ENCODE data around the gene OR5H14. TPM values are rescaled to one million over a fixed set of nuclear protein-coding genes. Genes with fewer than 3 reads are reported as not detected.

OR5H14 gene
- total RNA-seq, 1 experiment from 2014 or later = not detected

- no peaks in the 10 kb centered on the region for H3F3A ChIP-seq (ENCODE audit: insufficient read depth, low read depth)
- H3K9me2 ChIP-seq (ENCODE audit: insufficient read depth) = no peaks in the 10 kb centered on the region
- H3K27me3 ChIP-seq (ENCODE audit: insufficient read depth, low read depth) = no peaks in the 10 kb centered on the region
- H3K9me3 ChIP-seq (ENCODE audit: insufficient read depth, low read depth) = no peaks in the 10 kb centered on the region
- TF ChIP-seq, protein P1, sequence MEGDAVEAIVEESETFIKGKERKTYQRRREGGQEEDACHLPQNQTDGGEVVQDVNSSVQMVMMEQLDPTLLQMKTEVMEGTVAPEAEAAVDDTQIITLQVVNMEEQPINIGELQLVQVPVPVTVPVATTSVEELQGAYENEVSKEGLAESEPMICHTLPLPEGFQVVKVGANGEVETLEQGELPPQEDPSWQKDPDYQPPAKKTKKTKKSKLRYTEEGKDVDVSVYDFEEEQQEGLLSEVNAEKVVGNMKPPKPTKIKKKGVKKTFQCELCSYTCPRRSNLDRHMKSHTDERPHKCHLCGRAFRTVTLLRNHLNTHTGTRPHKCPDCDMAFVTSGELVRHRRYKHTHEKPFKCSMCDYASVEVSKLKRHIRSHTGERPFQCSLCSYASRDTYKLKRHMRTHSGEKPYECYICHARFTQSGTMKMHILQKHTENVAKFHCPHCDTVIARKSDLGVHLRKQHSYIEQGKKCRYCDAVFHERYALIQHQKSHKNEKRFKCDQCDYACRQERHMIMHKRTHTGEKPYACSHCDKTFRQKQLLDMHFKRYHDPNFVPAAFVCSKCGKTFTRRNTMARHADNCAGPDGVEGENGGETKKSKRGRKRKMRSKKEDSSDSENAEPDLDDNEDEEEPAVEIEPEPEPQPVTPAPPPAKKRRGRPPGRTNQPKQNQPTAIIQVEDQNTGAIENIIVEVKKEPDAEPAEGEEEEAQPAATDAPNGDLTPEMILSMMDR (conservative IDR thresholded peaks at IDR 0.05) = no peak
- no peak for TF ChIP-seq EZH2 (IDR thresholded peaks at IDR 0.05; ENCODE audit: low read depth)
- no peak within 1 kb of the TSS for H3K4me3 ChIP-seq
- ChIA-PET CTCF (no interaction called here), POLR2A (ENCODE audit: unreplicated experiment) (no interaction called here)
- DNase-seq = no peak
- H3K27ac ChIP-seq = no peak within 1 kb of the TSS
- H3K4me2 ChIP-seq = no peak within 1 kb of the TSS
- H3K36me3 ChIP-seq (ENCODE audit: low read depth) = no peaks in the 10 kb centered on the region
- H4K20me1 ChIP-seq (ENCODE audit: insufficient read depth) = no peaks in the 10 kb centered on the region
- no peak within 1 kb of the TSS for H2AFZ ChIP-seq
- intact Hi-C loops (cut with micrococcal nuclease; ENCODE audit: unreplicated experiment) = no loop called here
- BruUV-seq (replicated peaks) = no TSS peak
- H3K4me1 ChIP-seq (replicated peaks; ENCODE audit: insufficient read depth) = no peaks in the 10 kb centered on the region
- no peaks in the 10 kb centered on the region for H3K79me2 ChIP-seq (ENCODE audit: low read depth)
Observed at GRCh38 chr3:98166396-98166795, 19.1 kb downstream of the OR5H14 start, which contains the start of gene OR5H15. TSS of gene OR5H15 (plus strand) at chr3:98166696. CDS start at chr3:98168700, 2,004 bp downstream.

DNA sequence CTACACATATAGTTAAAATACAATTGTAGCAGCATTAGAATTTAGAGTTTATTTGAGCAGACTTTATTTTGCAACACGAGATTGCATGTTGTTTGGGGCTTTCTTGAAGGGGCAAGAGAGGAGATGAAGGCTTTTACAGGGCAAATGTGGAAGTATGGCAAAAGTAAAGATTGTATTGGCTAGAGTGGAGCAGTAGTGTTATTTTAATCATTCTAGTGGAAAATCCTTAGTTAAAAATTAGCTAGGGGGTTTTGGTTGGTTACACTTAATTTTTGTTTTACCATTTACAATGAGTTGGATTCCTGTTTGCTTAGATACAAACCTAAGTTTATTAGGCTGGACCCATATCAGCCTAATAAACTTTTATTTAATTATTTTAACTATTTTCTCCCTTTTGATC lies 23.8 kb downstream of the OR5H14 start:
- H2AFZ ChIP-seq = 0 out of 2 replicates have a peak overlapping the region, but pooled peaks have one; percentile 6
- no peaks in the 10 kb centered on the region for H3F3A ChIP-seq (ENCODE audit: insufficient read depth, low read depth)
- no peaks in the 10 kb centered on the region for H3K79me2 ChIP-seq (ENCODE audit: low read depth)
- H4K20me1 ChIP-seq (ENCODE audit: insufficient read depth) = no peaks in the 10 kb centered on the region
- ChIA-PET CTCF (no interaction called here), POLR2A (ENCODE audit: unreplicated experiment) (no interaction called here)
- intact Hi-C loops (cut with micrococcal nuclease; ENCODE audit: unreplicated experiment) = no loop called here
- no peak for TF ChIP-seq EZH2 (IDR thresholded peaks at IDR 0.05; ENCODE audit: low read depth)
- TF ChIP-seq, protein P1 (conservative IDR thresholded peaks at IDR 0.05) = no peak
- H3K4me3 ChIP-seq = no peak overlapping the region
- no peak overlapping the region for H3K27ac ChIP-seq
- no peaks in the 10 kb centered on the region for H3K27me3 ChIP-seq (ENCODE audit: insufficient read depth, low read depth)
- DNase-seq = no peak
- no peaks in the 10 kb centered on the region for H3K36me3 ChIP-seq (ENCODE audit: low read depth)
- no peak overlapping the region for H3K4me2 ChIP-seq
- H3K4me1 ChIP-seq (replicated peaks; ENCODE audit: insufficient read depth) = no peaks in the 10 kb centered on the region
- BruUV-seq (replicated peaks) = no TSS peak
- H3K9me3 ChIP-seq (ENCODE audit: insufficient read depth, low read depth) = no peaks in the 10 kb centered on the region
- H3K9me2 ChIP-seq (ENCODE audit: insufficient read depth) = no peaks in the 10 kb centered on the region

DNA sequence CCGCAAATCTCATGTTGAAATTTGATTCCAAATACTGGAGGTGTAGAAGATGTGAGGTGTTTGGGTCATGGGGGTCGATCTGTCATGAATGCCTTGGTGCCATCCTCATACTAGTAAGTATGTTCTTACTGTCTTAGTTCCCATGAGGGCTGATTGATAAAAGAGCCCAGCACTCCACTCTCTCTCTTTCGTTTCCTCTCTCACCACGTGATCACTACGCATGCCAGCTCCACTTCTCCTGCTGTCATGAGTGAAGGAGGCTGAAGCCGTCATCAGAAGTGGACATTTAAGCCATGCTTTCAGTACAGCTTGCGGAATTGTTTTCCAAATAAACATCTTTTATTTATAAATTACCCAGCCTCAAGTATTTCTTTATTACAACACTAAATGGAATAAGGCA lies 25.3 kb downstream of the OR5H14 start:
- H3K9me3 ChIP-seq (ENCODE audit: insufficient read depth, low read depth) = no peaks in the 10 kb centered on the region
- H4K20me1 ChIP-seq (ENCODE audit: insufficient read depth) = no peaks in the 10 kb centered on the region
- no peaks in the 10 kb centered on the region for H3F3A ChIP-seq (ENCODE audit: insufficient read depth, low read depth)
- H2AFZ ChIP-seq = 0 out of 2 replicates have a peak overlapping the region, but pooled peaks have one; percentile 13
- H3K27ac ChIP-seq = no peak overlapping the region
- H3K27me3 ChIP-seq (ENCODE audit: insufficient read depth, low read depth) = no peaks in the 10 kb centered on the region
- no peak for TF ChIP-seq EZH2 (IDR thresholded peaks at IDR 0.05; ENCODE audit: low read depth)
- TF ChIP-seq, protein P1 (conservative IDR thresholded peaks at IDR 0.05) = no peak
- BruUV-seq (replicated peaks) = no TSS peak
- no peak for DNase-seq
- no peaks in the 10 kb centered on the region for H3K9me2 ChIP-seq (ENCODE audit: insufficient read depth)
- CTCF ChIA-PET = no interaction called here
- no peak overlapping the region for H3K4me2 ChIP-seq
- H3K4me1 ChIP-seq (replicated peaks; ENCODE audit: insufficient read depth) = no peaks in the 10 kb centered on the region
- H3K4me3 ChIP-seq = no peak overlapping the region
- intact Hi-C loops (cut with micrococcal nuclease; ENCODE audit: unreplicated experiment) = no loop called here
- POLR2A ChIA-PET (ENCODE audit: unreplicated experiment) = no interaction called here
- H3K36me3 ChIP-seq (ENCODE audit: low read depth) = no peaks in the 10 kb centered on the region
- H3K79me2 ChIP-seq (ENCODE audit: low read depth) = no peaks in the 10 kb centered on the region
